ENCODE results near the gene NAA15. TPM values are rescaled to one million over a fixed set of nuclear protein-coding genes. Genes with fewer than 3 reads are reported as not detected.
"Not testable (repeated sequence)": the region's sequence is repeated elsewhere in the genome, so short reads cannot be mapped to it uniquely, and the experiment has no call there.

NAA15 gene
- total RNA-seq, 5 donors from 2014 or later (not counting 1 experiment from before 2014, with no cell fraction given) = 45.1 to 64.0 (median 50.7) TPM

- Mint-ChIP-seq H3K27ac (peak overlapping the region; percentile 86 to 89), H3K4me3 (peak overlapping the region; percentile 40 to 52 (median 47)), H3K4me1 (peaks cover 76 to 81% (median 80%) of the 10 kb centered on the region in 3 donors)
- H3K9me3 ChIP-seq; H3K36me3 Mint-ChIP-seq; H3K27me3 Mint-ChIP-seq; DNase-seq; H3K4me3 ChIP-seq (ENCODE audit: control insufficient read depth in 1 of 2, extremely low read depth in 1 of 2, low read length in 1 of 2); H3K36me3 ChIP-seq (ENCODE audit: control insufficient read depth in 2 of 2, extremely low read depth in 1 of 2, insufficient read depth in 1 of 2, low read length in 1 of 2); H3K27me3 ChIP-seq (replicated peaks in 1 of 2; ENCODE audit: control insufficient read depth in 2 of 2, extremely low read depth in 1 of 2, insufficient read depth in 2 of 2, low read length in 1 of 2); ATAC-seq (replicated peaks in 1 of 4); H3K9me3 Mint-ChIP-seq; POLR2A ChIA-PET: not testable (repeated sequence)
- Histone ChIP-seq H3K4me1 (ENCODE audit: control insufficient read depth in 1 of 2, extremely low read depth in 1 of 2, insufficient read depth in 2 of 2, low read length in 2 of 2) (peaks cover 27 to 30% of the 10 kb centered on the region in 2 experiments), H3K27ac (ENCODE audit: low read length) (peak overlapping the region; percentile 33)
- WGBS (ENCODE audit: insufficient coverage) = 83% methylated on average over 1 of the region's 10 CpGs
- CTCF ChIA-PET = interaction anchor here in 1 of 2 donors (0.8 kb wide), 1 partner anchor 140 kb away, joined by 4 read pairs; no protein-coding TSS in a partner anchor
Measured at GRCh38 chr4:139313414-139313813, 12.1 kb downstream of the NAA15 start.

GRCh38 chr4:139314047-139314800 is 12.9 kb downstream of the NAA15 start:
- peak in 4 of 35 experiments; percentile 8 to 41 (median 25) for DNase-seq
- Histone ChIP-seq H3K36me3 (ENCODE audit: control insufficient read depth in 2 of 2, extremely low read depth in 1 of 2, insufficient read depth in 1 of 2, low read length in 1 of 2) (no peaks in the 10 kb centered on the region), H3K4me3 (ENCODE audit: control insufficient read depth in 1 of 2, extremely low read depth in 1 of 2, low read length in 1 of 2) (no peak overlapping the region), H3K4me1 (ENCODE audit: control insufficient read depth in 1 of 2, extremely low read depth in 1 of 2, insufficient read depth in 2 of 2, low read length in 2 of 2) (peaks cover 30 to 32% of the 10 kb centered on the region in 2 experiments), H3K27ac (ENCODE audit: low read length) (peak overlapping the region; percentile 33), H3K27me3 (replicated peaks in 1 of 2; ENCODE audit: control insufficient read depth in 2 of 2, extremely low read depth in 1 of 2, insufficient read depth in 2 of 2, low read length in 1 of 2) (no peaks in the 10 kb centered on the region), H3K9me3 (no peaks in the 10 kb centered on the region)
- Mint-ChIP-seq H3K4me3 (peak overlapping the region; percentile 40 to 52 (median 47)), H3K27ac (peak overlapping the region; percentile 86 to 89), H3K9me3 (no peaks in the 10 kb centered on the region), H3K27me3 (no peaks in the 10 kb centered on the region), H3K4me1 (peaks cover 75 to 79% (median 78%) of the 10 kb centered on the region in 3 donors), H3K36me3 (peaks cover 4% of the 10 kb centered on the region)
- ChIA-PET POLR2A (no interaction called here), CTCF (interaction anchor here in 1 of 2 donors (0.8 kb wide), 1 partner anchor 139 kb away, joined by 4 read pairs; no protein-coding TSS in a partner anchor)
- peak; percentile 84 to 93 (median 88) for ATAC-seq (replicated peaks in 1 of 4)
- 100% methylated on average over 2 of the region's 4 CpGs for WGBS (ENCODE audit: insufficient coverage)

GRCh38 chr4:139315221-139315675 is 13.9 kb downstream of the NAA15 start:
- no peaks in the 10 kb centered on the region for H3K27me3 ChIP-seq (replicated peaks in 1 of 2; ENCODE audit: control insufficient read depth in 2 of 2, extremely low read depth in 1 of 2, insufficient read depth in 2 of 2, low read length in 1 of 2)
- Mint-ChIP-seq H3K36me3 (peaks cover 10% of the 10 kb centered on the region), H3K27ac (peak overlapping the region; percentile 58 to 89), H3K27me3 (no peaks in the 10 kb centered on the region), H3K4me3 (peak overlapping the region in 1 of 3 donors; percentile 52), H3K4me1 (peaks cover 80 to 82% (median 80%) of the 10 kb centered on the region in 3 donors), H3K9me3 (no peaks in the 10 kb centered on the region)
- no peaks in the 10 kb centered on the region for H3K36me3 ChIP-seq (ENCODE audit: control insufficient read depth in 2 of 2, extremely low read depth in 1 of 2, insufficient read depth in 1 of 2, low read length in 1 of 2)
- H3K9me3 ChIP-seq = no peaks in the 10 kb centered on the region
- H3K4me1 ChIP-seq (ENCODE audit: control insufficient read depth in 1 of 2, extremely low read depth in 1 of 2, insufficient read depth in 2 of 2, low read length in 2 of 2) = peaks cover 30 to 37% of the 10 kb centered on the region in 2 experiments
- ChIA-PET POLR2A (interaction anchor here (0.8 kb wide), 2 partner anchors 14 to 15 kb away, joined by 4 to 5 read pairs; partner anchors contain the start of genes NAA15 (in 1 of the 2) and NDUFC1 (in 1 of the 2)), CTCF (interaction anchor here (0.6 to 1.2 kb wide), 2 partner anchors 14 to 23 kb away, joined by 3 to 4 read pairs; partner anchors contain the start of gene NAA15 (in 1 of the 2))
- H3K4me3 ChIP-seq (ENCODE audit: control insufficient read depth in 1 of 2, extremely low read depth in 1 of 2, low read length in 1 of 2) = no peak overlapping the region
- H3K27ac ChIP-seq (ENCODE audit: low read length) = peak overlapping the region; percentile 33
- 75% methylated on average over 6 of the region's 13 CpGs for WGBS (ENCODE audit: insufficient coverage)
- DNase-seq (no peak), ATAC-seq (replicated peaks in 1 of 4) (no peak)

GRCh38 chr4:139316733-139317132 is 15.4 kb downstream of the NAA15 start:
- H3K4me1 ChIP-seq (ENCODE audit: control insufficient read depth in 1 of 2, extremely low read depth in 1 of 2, insufficient read depth in 2 of 2, low read length in 2 of 2) = peaks cover 30 to 35% of the 10 kb centered on the region in 2 experiments
- DNase-seq = no peak
- POLR2A ChIA-PET = no interaction called here
- Mint-ChIP-seq H3K27me3 (no peaks in the 10 kb centered on the region), H3K36me3 (peaks cover 16% of the 10 kb centered on the region), H3K4me3 (peak overlapping the region in 2 of 3 donors; percentile 0 to 52), H3K9me3 (peaks cover 0 to under 1% (median under 1%) of the 10 kb centered on the region in 3 donors), H3K4me1 (peaks cover 78 to 85% (median 83%) of the 10 kb centered on the region in 3 donors), H3K27ac (peak overlapping the region; percentile 18 to 75)
- no peak for ATAC-seq (replicated peaks in 1 of 4)
- H3K27me3 ChIP-seq (replicated peaks in 1 of 2; ENCODE audit: control insufficient read depth in 2 of 2, extremely low read depth in 1 of 2, insufficient read depth in 2 of 2, low read length in 1 of 2) = no peaks in the 10 kb centered on the region
- CTCF ChIA-PET = interaction anchor here in 1 of 2 donors (0.5 to 0.7 kb wide), 2 partner anchors 235 to 377 kb away, joined by 3 read pairs; no protein-coding TSS in a partner anchor
- no peak overlapping the region for H3K4me3 ChIP-seq (ENCODE audit: control insufficient read depth in 1 of 2, extremely low read depth in 1 of 2, low read length in 1 of 2)
- no peaks in the 10 kb centered on the region for H3K36me3 ChIP-seq (ENCODE audit: control insufficient read depth in 2 of 2, extremely low read depth in 1 of 2, insufficient read depth in 1 of 2, low read length in 1 of 2)
- WGBS (ENCODE audit: insufficient coverage) = no CpG with 5 or more reads among the region's 2 CpGs
- H3K27ac ChIP-seq (ENCODE audit: low read length) = no peak overlapping the region
- H3K9me3 ChIP-seq = no peaks in the 10 kb centered on the region

- Mint-ChIP-seq H3K27me3 (no peaks in the 10 kb centered on the region), H3K36me3 (peaks cover 22% of the 10 kb centered on the region), H3K4me1 (peaks cover 78 to 85% (median 82%) of the 10 kb centered on the region in 3 donors), H3K9me3 (peaks cover 0 to 8% (median 3%) of the 10 kb centered on the region in 3 donors), H3K27ac (no peak overlapping the region), H3K4me3 (no peak overlapping the region)
- peaks cover 25 to 30% of the 10 kb centered on the region in 2 experiments for H3K4me1 ChIP-seq (ENCODE audit: control insufficient read depth in 1 of 2, extremely low read depth in 1 of 2, insufficient read depth in 2 of 2, low read length in 2 of 2)
- H3K4me3 ChIP-seq (ENCODE audit: control insufficient read depth in 1 of 2, extremely low read depth in 1 of 2, low read length in 1 of 2) = no peak overlapping the region
- H3K9me3 ChIP-seq = no peaks in the 10 kb centered on the region
- no peaks in the 10 kb centered on the region for H3K36me3 ChIP-seq (ENCODE audit: control insufficient read depth in 2 of 2, extremely low read depth in 1 of 2, insufficient read depth in 1 of 2, low read length in 1 of 2)
- no peak for DNase-seq
- ChIA-PET CTCF (interaction anchor here in 1 of 2 donors (1.0 kb wide), 1 partner anchor 22 kb away, joined by 3 read pairs; no protein-coding TSS in a partner anchor), POLR2A (no interaction called here)
- no peak for ATAC-seq (replicated peaks in 1 of 4)
- H3K27me3 ChIP-seq (replicated peaks in 1 of 2; ENCODE audit: control insufficient read depth in 2 of 2, extremely low read depth in 1 of 2, insufficient read depth in 2 of 2, low read length in 1 of 2) = no peaks in the 10 kb centered on the region
- no peak overlapping the region for H3K27ac ChIP-seq (ENCODE audit: low read length)
Measured at GRCh38 chr4:139317635-139318034, 16.3 kb downstream of the NAA15 start.

GRCh38 chr4:139319571-139319970 is 18.3 kb downstream of the NAA15 start:
- no peak for ATAC-seq (replicated peaks in 1 of 4)
- Histone ChIP-seq H3K36me3 (ENCODE audit: control insufficient read depth in 2 of 2, extremely low read depth in 1 of 2, insufficient read depth in 1 of 2, low read length in 1 of 2) (no peaks in the 10 kb centered on the region), H3K27ac (ENCODE audit: low read length) (no peak overlapping the region), H3K27me3 (replicated peaks in 1 of 2; ENCODE audit: control insufficient read depth in 2 of 2, extremely low read depth in 1 of 2, insufficient read depth in 2 of 2, low read length in 1 of 2) (no peaks in the 10 kb centered on the region), H3K4me1 (ENCODE audit: control insufficient read depth in 1 of 2, extremely low read depth in 1 of 2, insufficient read depth in 2 of 2, low read length in 2 of 2) (peaks cover 13 to 19% of the 10 kb centered on the region in 2 experiments), H3K4me3 (ENCODE audit: control insufficient read depth in 1 of 2, extremely low read depth in 1 of 2, low read length in 1 of 2) (no peak overlapping the region), H3K9me3 (no peaks in the 10 kb centered on the region)
- Mint-ChIP-seq H3K36me3 (peaks cover 22% of the 10 kb centered on the region), H3K27me3 (no peaks in the 10 kb centered on the region), H3K4me1 (peaks cover 73 to 82% (median 79%) of the 10 kb centered on the region in 3 donors), H3K27ac (peak overlapping the region in 1 of 2 donors; percentile 36), H3K4me3 (no peak overlapping the region), H3K9me3 (peaks cover 0 to 8% (median 3%) of the 10 kb centered on the region in 3 donors)
- ChIA-PET POLR2A (no interaction called here), CTCF (no interaction called here)
- no peak for DNase-seq
- WGBS (ENCODE audit: insufficient coverage) = no CpG with 5 or more reads among the region's 1 CpG

Measured in T-cell (primary cell).